Right lobe of liver (tissue), 6 donors: ENCODE measurements around the gene C19orf12. TPM values are rescaled to one million over a fixed set of nuclear protein-coding genes. Genes with fewer than 3 reads are reported as not detected.

Experiments used
- ATAC-seq, 4 donors: fragments of 200-7000 bp; cut with Tn5 transposase; one replicate each; pipeline ENCODE4 v1.9.1; 2020; ENCODE audit warnings: mild to moderate bottlenecking in 4 of 4, moderate library complexity in 4 of 4
- DNase-seq, 3 donors: peaks; one replicate each; pipeline ENCODE4 v3.0.0-alpha.2; 2020
- H3K27ac ChIP-seq, 3 donors: fragments of 200-600 bp; one replicate each; pipeline ENCODE4 v1.8.0; 2022
- H3K27me3 ChIP-seq, 2 donors: fragments of 200-600 bp; one replicate each; pipeline ENCODE4 v1.8.0; 2022
- H3K36me3 ChIP-seq, 4 donors: fragments of 200-600 bp; sonication (generic) in 1 of 4; one replicate each; pipeline versions ENCODE4 v1.5.1 to v1.8.0; 2017 to 2022; ENCODE audit warnings: control low read depth in 1 of 4
- H3K4me1 ChIP-seq, 4 donors: fragments of 200-600 bp; sonication (generic) in 1 of 4; one replicate each; pipeline versions ENCODE4 v1.5.1 to v1.8.0; 2017 to 2022; ENCODE audit warnings: control low read depth in 1 of 4
- H3K4me3 ChIP-seq, 3 donors: fragments of 200-600 bp; one replicate each; pipeline ENCODE4 v1.8.0; 2022
- H3K9me3 ChIP-seq, 4 donors: fragments of 200-600 bp; sonication (generic) in 1 of 4; one replicate each; pipeline versions ENCODE4 v1.5.1 to v1.8.0; 2017 to 2022; ENCODE audit warnings: control low read depth in 1 of 4
- POLR2A ChIP-seq: fragments of 450-650 bp; IDR thresholded peaks from one replicate; pipeline ENCODE4 v1.6.1; 2017; ENCODE audit warnings: antibody characterized with exemption, mild to moderate bottlenecking
- WGBS: methylation state at CpG from one replicate; pipeline ENCODE4 v1.1.6; 2018; ENCODE audit warnings: low coverage, low lambda C conversion rate; ENCODE audit not compliant: insufficient coverage; ENCODE audit errors: missing lambda C conversion rate; 5-methylcytosine and 5-hydroxymethylcytosine counted together
- intact Hi-C, 2 donors: fragments of 100-400 bp; cut with DNase I; formaldehyde crosslinking; loops; one replicate each; pipeline versions ENCODE4 v1.11.2 to v1.14.1; 2022
- total RNA-seq, 6 experiments: library from RNA; depleted of rRNA in 2 of 6; stranded (reverse); fragments of >200 nt in 2 of 6; fragmentation: NEBNext Ultra II Directional in 3 of 6; extraction: Animal tissue kit (Norgen Biotek cat#: 25700) in 3 of 6; gene quantifications; one replicate each; pipeline versions ENCODE4 v1.1.0 to v1.2.4, GENCODE V29; 2016 to 2023
- TF ChIP-seq, protein P1 (sequence below), 4 donors: fragments of 200-600 bp in 3 of 4; fragments of 450-650 bp in 1 of 4; IDR thresholded peaks; one replicate each; pipeline versions ENCODE4 v1.5.1 to v1.8.0; 2016 to 2022; ENCODE audit warnings: antibody characterized with exemption in 4 of 4, mild to moderate bottlenecking in 2 of 4
- donor health status: DM: no; HTN: yes; CAD: no.
- donor health status: DM: no; HTN: no; CAD: no.
- donor health status: DM: no; HTN: no; CAD: no.
- donor health status: DM: no; HTN: yes; CAD: no.
- donor health status: DM: no; HTN: yes; CAD: no.

Gene C19orf12
- total RNA-seq, 6 experiments from 2014 or later = 35.2 to 62.8 (median 52.4) TPM

DNA sequence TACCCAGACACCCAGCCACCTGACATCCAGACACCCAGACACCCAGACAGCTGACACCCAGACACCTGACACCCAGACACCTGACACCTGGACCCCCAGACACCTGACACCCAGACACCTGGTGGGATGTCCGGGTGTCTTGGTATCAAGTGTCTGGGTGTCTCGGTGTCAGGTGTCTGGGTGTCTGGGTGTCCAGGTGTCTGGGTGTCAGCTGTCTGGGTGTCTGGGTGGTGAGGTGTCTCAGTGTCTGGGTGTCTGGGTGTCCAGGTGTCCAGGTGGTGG, 18.6 kb downstream of the C19orf12 start:
- intact Hi-C loops = no loop called here
- no peak overlapping the region for H3K4me3 ChIP-seq
- H3K36me3 ChIP-seq = peaks cover 0 to 2% (median under 1%) of the 10 kb centered on the region in 4 donors
- TF ChIP-seq POLR2A = no peak
- TF ChIP-seq, protein P1, sequence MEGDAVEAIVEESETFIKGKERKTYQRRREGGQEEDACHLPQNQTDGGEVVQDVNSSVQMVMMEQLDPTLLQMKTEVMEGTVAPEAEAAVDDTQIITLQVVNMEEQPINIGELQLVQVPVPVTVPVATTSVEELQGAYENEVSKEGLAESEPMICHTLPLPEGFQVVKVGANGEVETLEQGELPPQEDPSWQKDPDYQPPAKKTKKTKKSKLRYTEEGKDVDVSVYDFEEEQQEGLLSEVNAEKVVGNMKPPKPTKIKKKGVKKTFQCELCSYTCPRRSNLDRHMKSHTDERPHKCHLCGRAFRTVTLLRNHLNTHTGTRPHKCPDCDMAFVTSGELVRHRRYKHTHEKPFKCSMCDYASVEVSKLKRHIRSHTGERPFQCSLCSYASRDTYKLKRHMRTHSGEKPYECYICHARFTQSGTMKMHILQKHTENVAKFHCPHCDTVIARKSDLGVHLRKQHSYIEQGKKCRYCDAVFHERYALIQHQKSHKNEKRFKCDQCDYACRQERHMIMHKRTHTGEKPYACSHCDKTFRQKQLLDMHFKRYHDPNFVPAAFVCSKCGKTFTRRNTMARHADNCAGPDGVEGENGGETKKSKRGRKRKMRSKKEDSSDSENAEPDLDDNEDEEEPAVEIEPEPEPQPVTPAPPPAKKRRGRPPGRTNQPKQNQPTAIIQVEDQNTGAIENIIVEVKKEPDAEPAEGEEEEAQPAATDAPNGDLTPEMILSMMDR (IDR thresholded peaks at IDR 0.05) = no peak
- H3K27ac ChIP-seq = no peak overlapping the region
- no peaks in the 10 kb centered on the region for H3K27me3 ChIP-seq
- WGBS = no CpG with 5 or more reads among the region's 2 CpGs
- no peaks in the 10 kb centered on the region for H3K4me1 ChIP-seq
- no peak for ATAC-seq
- no peak for DNase-seq
- H3K9me3 ChIP-seq = no peaks in the 10 kb centered on the region

DNA sequence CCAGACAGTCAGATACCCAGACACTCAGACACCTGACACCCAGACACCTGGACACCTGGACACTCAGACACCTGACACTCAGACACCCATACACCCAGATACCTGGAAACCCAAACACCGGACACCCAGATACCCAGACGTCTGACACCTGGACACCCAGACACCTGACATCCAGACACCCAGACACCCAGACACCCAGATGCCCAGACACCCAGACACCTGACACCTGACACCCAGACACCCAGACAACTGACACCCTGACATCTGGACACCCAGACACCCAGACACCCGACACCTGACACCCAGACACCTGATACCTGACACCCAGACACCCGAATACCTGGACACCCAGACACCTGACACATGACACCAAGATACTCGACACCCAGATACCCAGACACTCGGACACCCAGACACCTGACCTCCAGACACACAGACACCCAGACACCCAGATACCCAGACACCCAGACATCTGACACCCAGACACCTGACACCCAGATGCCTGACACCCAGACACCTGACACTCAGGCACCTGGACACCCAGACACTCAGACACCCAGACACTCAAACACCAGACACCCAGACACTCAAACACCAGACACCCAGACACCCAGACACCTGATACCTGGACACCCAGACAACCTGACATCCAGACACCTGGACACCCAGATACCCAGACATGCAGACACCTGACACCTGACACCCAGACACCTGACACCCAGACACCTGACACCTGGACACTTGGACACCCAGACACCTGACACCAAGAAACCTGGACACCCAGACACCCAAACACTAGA, 19.1 kb downstream of the C19orf12 start:
- intact Hi-C loops = no loop called here

DNA sequence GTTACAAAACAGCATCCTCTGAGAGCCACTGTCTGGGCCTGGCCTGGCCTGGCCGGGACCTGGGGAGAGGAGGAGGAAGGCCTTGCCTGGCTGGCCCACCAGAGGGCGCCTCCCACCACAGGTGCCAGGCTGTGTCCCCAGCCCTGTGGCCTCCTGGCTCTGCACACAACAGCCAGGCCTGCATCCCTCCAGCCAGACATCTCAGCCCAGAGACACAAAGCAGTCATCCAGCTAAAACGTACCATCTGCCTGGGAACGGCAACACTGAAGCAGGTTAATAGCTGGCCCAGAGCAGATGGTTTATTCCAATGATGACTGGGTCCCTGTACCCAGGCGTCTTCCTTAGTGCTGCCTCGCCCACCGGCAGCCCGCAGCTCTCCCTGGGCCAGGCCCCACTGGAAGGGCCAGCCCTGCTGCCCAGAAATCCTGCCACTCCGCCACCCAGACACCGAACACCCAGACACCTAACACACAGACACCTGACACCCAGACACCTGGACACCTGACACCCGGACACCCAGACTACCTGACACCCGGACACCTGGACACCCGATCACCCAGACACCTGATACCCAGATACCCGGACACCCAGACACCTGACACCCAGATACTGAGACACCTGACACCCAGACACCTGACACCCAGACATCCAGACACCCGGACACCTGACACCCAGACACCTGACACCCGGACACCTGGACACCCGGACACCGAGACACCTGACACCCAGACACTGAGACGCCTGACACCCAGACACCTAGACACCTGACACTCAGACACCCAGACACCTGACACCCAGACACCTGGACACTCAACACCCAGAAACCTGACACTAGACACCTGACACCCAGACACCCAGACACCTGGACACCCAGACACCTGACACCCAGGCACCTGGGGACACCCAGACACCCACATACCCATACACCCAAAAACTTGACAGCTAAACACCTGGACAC, 20.1 kb downstream of the C19orf12 start:
- H3K27me3 ChIP-seq = no peaks in the 10 kb centered on the region
- no peaks in the 10 kb centered on the region for H3K9me3 ChIP-seq
- WGBS = 86% methylated on average over 6 of the region's 19 CpGs
- ATAC-seq (peak; percentile 98 to 100 (median 100)), DNase-seq (peak; percentile 90 to 91 (median 90))
- H3K36me3 ChIP-seq = no peaks in the 10 kb centered on the region
- TF ChIP-seq POLR2A = no peak
- TF ChIP-seq, protein P1 (IDR thresholded peaks at IDR 0.05) = peak; percentile 95 to 99 (median 98)
- H3K27ac ChIP-seq = no peak overlapping the region
- intact Hi-C loops = no loop called here
- no peak overlapping the region for H3K4me3 ChIP-seq
- H3K4me1 ChIP-seq = no peaks in the 10 kb centered on the region

More for the DNA sequence above, 19.1 kb downstream of the C19orf12 start:
- Histone ChIP-seq H3K4me1 (no peaks in the 10 kb centered on the region), H3K27ac (no peak overlapping the region), H3K36me3 (no peaks in the 10 kb centered on the region), H3K4me3 (no peak overlapping the region), H3K9me3 (no peaks in the 10 kb centered on the region), H3K27me3 (no peaks in the 10 kb centered on the region)
- DNase-seq (no peak), ATAC-seq (no peak)
- 82% methylated on average over 3 of the region's 6 CpGs for WGBS
- TF ChIP-seq, protein P1 (IDR thresholded peaks at IDR 0.05) = no peak
- no peak for TF ChIP-seq POLR2A

DNA sequence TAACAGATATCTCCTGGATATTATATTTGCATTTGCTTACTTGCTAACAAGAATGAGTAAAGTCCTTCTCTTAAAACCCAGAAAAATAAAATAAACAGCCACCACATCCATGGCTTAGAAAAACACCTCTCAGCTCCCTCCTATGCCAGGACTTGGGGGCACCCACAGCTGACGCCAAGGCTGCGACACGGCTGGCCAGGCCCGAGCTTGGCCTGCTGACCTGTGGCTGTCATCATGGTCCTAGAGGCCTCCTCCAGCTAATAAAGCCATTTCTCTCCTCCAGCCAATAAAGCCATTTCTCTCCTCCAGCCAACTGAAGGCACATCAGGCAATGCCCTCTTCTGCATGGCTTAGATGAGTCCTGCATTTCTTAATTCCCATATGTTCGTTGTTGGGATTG, 20.9 kb downstream of the C19orf12 start:
- TF ChIP-seq, protein P1 (IDR thresholded peaks at IDR 0.05) = no peak
- no peak for TF ChIP-seq POLR2A
- Histone ChIP-seq H3K4me3 (no peak overlapping the region), H3K36me3 (no peaks in the 10 kb centered on the region), H3K27ac (no peak overlapping the region), H3K27me3 (no peaks in the 10 kb centered on the region), H3K9me3 (no peaks in the 10 kb centered on the region), H3K4me1 (no peaks in the 10 kb centered on the region)
- DNase-seq (no peak), ATAC-seq (no peak)
- WGBS = 37% methylated on average over 4 of the region's 5 CpGs
- intact Hi-C loops = no loop called here
